GM23338 (cell line): Measurements from ENCODE around the gene IDI1. TPM values are rescaled to one million over a fixed set of nuclear protein-coding genes. Genes with fewer than 3 reads are reported as not detected.

Experiments
- ATAC-seq: fragments of 200-7000 bp; cut with Tn5 transposase; 3 replicates; pipeline ENCODE4 v1.9.1; 2020
- DNase-seq: peaks from one replicate; pipeline ENCODE4 v3.0.0-alpha.2; 2015; ENCODE audit warnings: low spot score
- H2AFZ ChIP-seq: fragments of 200-600 bp; sonication (generic); 2 replicates; pipeline ENCODE4 v1.8.0; 2016; ENCODE audit warnings: antibody characterized with exemption, mild to moderate bottlenecking, moderate library complexity
- H3F3A ChIP-seq: fragments of 200-600 bp; sonication (generic); replicated peaks from 2 replicates; pipeline ENCODE4 v1.8.0; 2017; ENCODE audit warnings: antibody characterized with exemption, mixed run types, low read depth
- H3K27ac ChIP-seq: fragments of 200-600 bp; sonication (generic); 2 replicates; pipeline ENCODE4 v1.6.1; 2016; ENCODE audit warnings: low read depth
- H3K27me3 ChIP-seq: fragments of 200-600 bp; sonication (generic); 2 replicates; pipeline ENCODE4 v1.8.0; 2016; ENCODE audit warnings: mild to moderate bottlenecking, mixed run types, moderate library complexity; ENCODE audit not compliant: insufficient read depth
- H3K36me3 ChIP-seq: fragments of 200-600 bp; sonication (generic); 2 replicates; pipeline ENCODE4 v1.8.0; 2016; ENCODE audit warnings: mild to moderate bottlenecking; ENCODE audit not compliant: insufficient read depth
- H3K4me1 ChIP-seq: fragments of 200-600 bp; sonication (generic); 2 replicates; pipeline ENCODE4 v1.8.0; 2016; ENCODE audit warnings: mild to moderate bottlenecking, moderate library complexity; ENCODE audit not compliant: insufficient read depth
- H3K4me2 ChIP-seq: fragments of 200-600 bp; sonication (generic); 2 replicates; pipeline ENCODE4 v1.7.1; 2017; ENCODE audit warnings: mixed run types
- H3K4me3 ChIP-seq: fragments of 200-600 bp; sonication (generic); 2 replicates; pipeline ENCODE4 v1.6.1; 2016; ENCODE audit warnings: mixed run types
- H3K79me2 ChIP-seq: fragments of 200-600 bp; sonication (generic); replicated peaks from 2 replicates; pipeline ENCODE4 v1.8.0; 2017; ENCODE audit warnings: mild to moderate bottlenecking; ENCODE audit not compliant: insufficient read depth
- H3K9me2 ChIP-seq: fragments of 200-600 bp; sonication (generic); 2 replicates; pipeline ENCODE4 v1.8.0; 2017; ENCODE audit not compliant: insufficient read depth
- H4K20me1 ChIP-seq: fragments of 200-600 bp; sonication (generic); replicated peaks from 2 replicates; pipeline ENCODE4 v1.8.0; 2017; ENCODE audit warnings: mild to moderate bottlenecking; ENCODE audit not compliant: insufficient read depth
- H3K27ac Mint-ChIP-seq: 2 replicates; pipeline ENCODE4 v1.8.0; 2020; ENCODE audit warnings: inconsistent platforms, mild to moderate bottlenecking, moderate library complexity, mixed read lengths
- H3K27me3 Mint-ChIP-seq: 3 replicates; pipeline ENCODE4 v1.8.0; 2022; ENCODE audit warnings: low read depth, mild to moderate bottlenecking, moderate library complexity, mixed read lengths, inconsistent platforms; ENCODE audit not compliant: insufficient read depth, poor library complexity
- H3K36me3 Mint-ChIP-seq: 3 replicates; pipeline ENCODE4 v1.8.0; 2021; ENCODE audit warnings: low read depth, mild to moderate bottlenecking, inconsistent platforms, moderate library complexity, mixed read lengths
- H3K4me1 Mint-ChIP-seq: 3 replicates; pipeline ENCODE4 v1.8.0; 2020; ENCODE audit warnings: mild to moderate bottlenecking, inconsistent platforms, mixed read lengths
- H3K4me3 Mint-ChIP-seq: 3 replicates; pipeline ENCODE4 v1.8.0; 2021; ENCODE audit warnings: moderate library complexity, mild to moderate bottlenecking, inconsistent platforms, mixed read lengths
- H3K9me3 Mint-ChIP-seq: 3 replicates; pipeline ENCODE4 v1.8.0; 2020; ENCODE audit warnings: moderate library complexity, mild to moderate bottlenecking, inconsistent platforms, mixed read lengths
- CREB1 ChIP-seq: fragments of 250-450 bp; sonication (Bioruptor Pico); IDR thresholded peaks from 2 replicates; pipeline ENCODE4 v1.5.0; 2020; ENCODE audit warnings: low read depth, mild to moderate bottlenecking, moderate library complexity
- CTCF ChIP-seq, 2 experiments: fragments of 200-600 bp in 1 of 2; sonication (generic) in 1 of 2; conservative IDR thresholded peaks; 2 replicates each; pipeline versions ENCODE4 v1.5.1 to v1.6.1; 2016 to 2017; ENCODE audit warnings: antibody characterized with exemption in 2 of 2, low read depth in 2 of 2, mild to moderate bottlenecking in 2 of 2, moderate library complexity in 1 of 2
- ETS1 ChIP-seq: IDR thresholded peaks from 2 replicates; pipeline ENCODE4 v1.6.1; 2016; ENCODE audit warnings: antibody characterized with exemption
- EZH2 ChIP-seq: fragments of 200-600 bp; sonication (generic); IDR thresholded peaks from one replicate; pipeline ENCODE4 v1.8.0; 2017; ENCODE audit warnings: antibody characterized with exemption, mild to moderate bottlenecking, low read depth; ENCODE audit not compliant: unreplicated experiment
- EZH2phosphoT487 ChIP-seq: fragments of 200-600 bp; sonication (generic); IDR thresholded peaks from one replicate; pipeline ENCODE4 v1.8.1; 2018; ENCODE audit warnings: antibody characterized with exemption; ENCODE audit not compliant: unreplicated experiment
- JUNB ChIP-seq: IDR thresholded peaks from one replicate; pipeline ENCODE4 v1.6.1; 2016; ENCODE audit warnings: antibody characterized with exemption; ENCODE audit not compliant: unreplicated experiment
- POLR2AphosphoS5 ChIP-seq: IDR thresholded peaks from 2 replicates; pipeline ENCODE4 v1.6.1; 2016; ENCODE audit warnings: antibody characterized with exemption, low read depth
- REST ChIP-seq: IDR thresholded peaks from one replicate; pipeline ENCODE4 v1.6.1; 2018; ENCODE audit warnings: antibody characterized with exemption; ENCODE audit not compliant: unreplicated experiment
- STAT1 ChIP-seq: IDR thresholded peaks from one replicate; pipeline ENCODE4 v1.6.1; 2016; ENCODE audit warnings: antibody characterized with exemption; ENCODE audit not compliant: unreplicated experiment
- ZNF331 ChIP-seq: fragments of 250-450 bp; sonication (Bioruptor Pico); IDR thresholded peaks from 2 replicates; pipeline ENCODE4 v1.5.0; 2020; ENCODE audit warnings: low read depth, mild to moderate bottlenecking, moderate library complexity
- polyA plus RNA-seq: library from polyadenylated mRNA; unstranded; fragments of >200 nt; fragmentation: Nextera tagmentation; extraction: Ambion mirVana; gene quantifications from 2 replicates; pipeline ENCODE4 v1.2.1, GENCODE V29; 2016
- total RNA-seq: library from RNA; depleted of rRNA; stranded (reverse); fragments of >200 nt; shearing (Covaris generic); gene quantifications from 2 replicates; pipeline ENCODE4 v1.2.3, GENCODE V29; 2014

The IDI1 gene
- total and polyA plus RNA-seq, 2 experiments from 2014 or later = 119 to 154 TPM

DNA sequence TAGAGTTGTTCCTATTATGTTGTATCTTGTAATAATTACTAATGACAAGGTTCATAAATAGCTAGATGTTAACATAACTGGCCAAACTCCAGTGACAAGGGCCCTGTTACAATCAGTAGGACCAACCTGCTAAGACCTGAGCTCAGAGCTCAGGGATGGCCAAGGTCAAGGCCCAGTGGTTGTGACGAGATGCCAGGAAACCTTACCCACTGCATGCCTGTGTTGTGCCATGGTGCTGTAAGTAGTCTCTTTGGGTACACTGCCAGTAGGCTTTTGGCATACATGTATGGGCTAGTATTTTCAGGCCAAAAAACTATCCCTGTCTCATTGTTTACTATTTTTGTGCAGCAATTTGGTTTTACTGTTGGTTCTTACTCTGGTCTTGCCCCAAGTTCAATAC, 15.3 kb downstream of the IDI1 start:
- Histone ChIP-seq H3K27me3 (no peaks in the 10 kb centered on the region), H3K36me3 (no peaks in the 10 kb centered on the region), H2AFZ (no peak overlapping the region), H3K4me3 (no peak overlapping the region), H3K27ac (no peak overlapping the region), H3K4me1 (peaks cover 11% of the 10 kb centered on the region; the same call in 1 of the 2 replicates), H3K4me2 (no peak overlapping the region), H3F3A (peaks cover 9% of the 10 kb centered on the region; the same call in 1 of the 2 replicates), H4K20me1 (peaks cover 10% of the 10 kb centered on the region; the same call in 1 of the 2 replicates), H3K79me2 (no peaks in the 10 kb centered on the region), H3K9me2 (no peaks in the 10 kb centered on the region)
- no peaks in the 10 kb centered on the region for H3K27me3 Mint-ChIP-seq
- TF ChIP-seq ETS1 = no peak
- TF ChIP-seq REST = no peak
- TF ChIP-seq EZH2phosphoT487 = no peak
- TF ChIP-seq CREB1 (CRISPR knock-in tag) = no peak
- no peak for TF ChIP-seq STAT1
- TF ChIP-seq EZH2 = no peak
- no peak for TF ChIP-seq JUNB
- H3K9me3 Mint-ChIP-seq = no peaks in the 10 kb centered on the region
- H3K4me1 Mint-ChIP-seq = peaks cover 12% of the 10 kb centered on the region; the same call in 2 of the 3 replicates
- H3K27ac Mint-ChIP-seq = no peak overlapping the region
- H3K36me3 Mint-ChIP-seq = peaks cover 5% of the 10 kb centered on the region; the same call in 2 of the 3 replicates
- DNase-seq (no peak), ATAC-seq (no peak)
- no peak overlapping the region for H3K4me3 Mint-ChIP-seq

GRCh38 chr10:1029838-1030237, 19.1 kb downstream of the IDI1 start:
- Histone ChIP-seq H4K20me1 (no peaks in the 10 kb centered on the region), H3K9me2 (no peaks in the 10 kb centered on the region), H3K4me1 (peaks cover 11% of the 10 kb centered on the region; the same call in 1 of the 2 replicates), H3K4me3 (no peak overlapping the region), H3K4me2 (no peak overlapping the region), H3K79me2 (no peaks in the 10 kb centered on the region), H3K27ac (no peak overlapping the region), H3K27me3 (no peaks in the 10 kb centered on the region), H3K36me3 (no peaks in the 10 kb centered on the region), H3F3A (no peaks in the 10 kb centered on the region), H2AFZ (no peak overlapping the region)
- Mint-ChIP-seq H3K9me3 (no peaks in the 10 kb centered on the region), H3K4me3 (no peak overlapping the region), H3K36me3 (no peaks in the 10 kb centered on the region), H3K4me1 (peaks cover 5% of the 10 kb centered on the region; the same call in 2 of the 3 replicates), H3K27ac (no peak overlapping the region), H3K27me3 (no peaks in the 10 kb centered on the region)
- no peak for DNase-seq
- ATAC-seq = peak; percentile 51
- TF ChIP-seq STAT1 (no peak), POLR2AphosphoS5 (no peak), ZNF331 (CRISPR knock-in tag) (no peak), CTCF (conservative IDR thresholded peaks at IDR 0.05; ENCODE audit: low read depth in 2 of 2) (no peak), EZH2phosphoT487 (no peak)
